Vagina (tissue), 2 donors: Measurements from ENCODE around the gene CALCR. TPM values are rescaled to one million over a fixed set of nuclear protein-coding genes. Genes with fewer than 3 reads are reported as not detected.
"Not testable (repeated sequence)": the region's sequence is repeated elsewhere in the genome, so short reads cannot be mapped to it uniquely, and the experiment has no call there.

Experiments used
- DNase-seq, 2 donors: peaks; one replicate each; pipeline ENCODE4 v3.0.0-alpha.2; 2017; ENCODE audit errors: extremely low spot score in 2 of 2
- H3K27ac ChIP-seq: fragments of 200-600 bp; sonication (generic); one replicate; pipeline ENCODE4 v1.5.1; 2019
- H3K27me3 ChIP-seq: fragments of 200-600 bp; sonication (generic); one replicate; pipeline ENCODE4 v1.5.1; 2019
- H3K36me3 ChIP-seq, 2 donors: fragments of 200-600 bp; sonication (generic); one replicate each; pipeline ENCODE4 v1.5.1; 2017 to 2019
- H3K4me1 ChIP-seq: fragments of 200-600 bp; sonication (generic); one replicate; pipeline ENCODE4 v1.5.1; 2019
- H3K4me3 ChIP-seq, 2 donors: fragments of 200-600 bp; sonication (generic); 1 replicate in 1 of 2; 2 replicates in 1 of 2; pipeline ENCODE4 v1.5.1; 2016 to 2019
- H3K9me3 ChIP-seq: fragments of 200-600 bp; sonication (generic); one replicate; pipeline ENCODE4 v1.5.1; 2019
- POLR2A ChIP-seq, 2 donors: fragments of 450-650 bp; IDR thresholded peaks; one replicate each; pipeline ENCODE4 v1.6.1; 2017; ENCODE audit warnings: antibody characterized with exemption in 2 of 2, mild to moderate bottlenecking in 2 of 2, moderate library complexity in 2 of 2
- POLR2AphosphoS5 ChIP-seq, 2 donors: sonication (generic); formaldehyde crosslinking; IDR thresholded peaks; one replicate each; pipeline ENCODE4 v1.9.0; 2017; ENCODE audit warnings: antibody characterized with exemption in 2 of 2, mild to moderate bottlenecking in 2 of 2, low read depth in 1 of 2; ENCODE audit not compliant: insufficient read depth in 1 of 2
- intact Hi-C: fragments of 100-400 bp; cut with DNase I; formaldehyde crosslinking; loops from one replicate; pipeline ENCODE4 v1.15.1; 2023
- total RNA-seq: library from RNA; depleted of rRNA; stranded (reverse); fragments of >200 nt; gene quantifications from one replicate; pipeline ENCODE4 v1.2.3, GENCODE V29; 2016
- TF ChIP-seq, protein P1 (sequence below), 3 experiments: fragments of 450-650 bp in 2 of 3; fragments of 200-600 bp in 1 of 3; sonication (generic) in 1 of 3; IDR thresholded peaks; one replicate each; pipeline ENCODE4 v1.5.1; 2017 to 2019; ENCODE audit warnings: antibody characterized with exemption in 3 of 3, mild to moderate bottlenecking in 2 of 3, moderate library complexity in 2 of 3

The CALCR gene
- total RNA-seq, 1 donor from 2014 or later: not detected

DNA sequence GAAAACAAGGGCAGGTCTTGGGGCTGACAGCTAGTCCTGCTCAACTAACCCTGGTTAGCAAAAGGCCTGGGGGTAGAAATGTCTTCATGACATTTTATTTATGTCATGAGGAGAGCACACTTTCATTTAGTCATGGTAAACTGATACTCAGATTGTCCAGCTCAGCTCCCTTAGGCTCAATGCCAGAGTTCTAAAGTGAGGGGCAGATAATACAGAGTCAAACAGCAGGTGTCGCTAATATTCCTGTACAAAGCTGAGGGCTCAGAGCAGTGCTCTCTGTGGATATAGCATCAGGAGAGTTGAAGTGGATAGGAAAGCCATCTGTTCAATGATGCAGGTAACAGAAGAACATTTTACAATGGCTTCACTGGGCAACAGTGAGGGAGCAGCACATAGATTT lies 26.8 kb upstream of the CALCR start:
- TF ChIP-seq POLR2AphosphoS5 (IDR thresholded peaks at IDR 0.05; ENCODE audit: insufficient read depth in 1 of 2, low read depth in 1 of 2) (no peak), POLR2A (IDR thresholded peaks at IDR 0.05) (no peak)
- TF ChIP-seq, protein P1, sequence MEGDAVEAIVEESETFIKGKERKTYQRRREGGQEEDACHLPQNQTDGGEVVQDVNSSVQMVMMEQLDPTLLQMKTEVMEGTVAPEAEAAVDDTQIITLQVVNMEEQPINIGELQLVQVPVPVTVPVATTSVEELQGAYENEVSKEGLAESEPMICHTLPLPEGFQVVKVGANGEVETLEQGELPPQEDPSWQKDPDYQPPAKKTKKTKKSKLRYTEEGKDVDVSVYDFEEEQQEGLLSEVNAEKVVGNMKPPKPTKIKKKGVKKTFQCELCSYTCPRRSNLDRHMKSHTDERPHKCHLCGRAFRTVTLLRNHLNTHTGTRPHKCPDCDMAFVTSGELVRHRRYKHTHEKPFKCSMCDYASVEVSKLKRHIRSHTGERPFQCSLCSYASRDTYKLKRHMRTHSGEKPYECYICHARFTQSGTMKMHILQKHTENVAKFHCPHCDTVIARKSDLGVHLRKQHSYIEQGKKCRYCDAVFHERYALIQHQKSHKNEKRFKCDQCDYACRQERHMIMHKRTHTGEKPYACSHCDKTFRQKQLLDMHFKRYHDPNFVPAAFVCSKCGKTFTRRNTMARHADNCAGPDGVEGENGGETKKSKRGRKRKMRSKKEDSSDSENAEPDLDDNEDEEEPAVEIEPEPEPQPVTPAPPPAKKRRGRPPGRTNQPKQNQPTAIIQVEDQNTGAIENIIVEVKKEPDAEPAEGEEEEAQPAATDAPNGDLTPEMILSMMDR (IDR thresholded peaks at IDR 0.05): no peak
- intact Hi-C loops: no loop called here

DNA sequence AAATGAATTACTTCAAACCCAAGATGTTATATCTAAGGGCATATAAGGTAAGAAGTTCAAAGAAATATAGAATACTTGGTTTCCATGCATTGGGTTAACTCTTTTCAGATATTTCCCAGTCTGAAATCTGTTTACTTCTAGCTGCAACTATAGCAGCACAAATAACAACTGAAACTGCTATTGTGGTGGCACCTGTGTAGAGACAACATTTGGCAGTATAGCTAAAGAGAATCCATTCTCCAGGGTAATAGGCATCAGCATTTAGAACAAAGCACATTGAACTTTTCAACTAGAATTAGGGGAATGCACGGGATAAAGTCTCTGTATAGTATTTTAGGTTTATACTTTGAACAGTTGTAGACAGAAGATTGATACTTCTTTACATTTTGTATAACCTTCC lies 19.7 kb upstream of the CALCR start:
- Histone ChIP-seq H3K27ac (no peak overlapping the region), H3K4me1 (no peaks in the 10 kb centered on the region), H3K9me3 (no peaks in the 10 kb centered on the region), H3K36me3 (no peaks in the 10 kb centered on the region), H3K27me3 (no peaks in the 10 kb centered on the region), H3K4me3 (no peak overlapping the region)
- TF ChIP-seq POLR2A (IDR thresholded peaks at IDR 0.05): no peak
- no peak for DNase-seq
- intact Hi-C loops: no loop called here

More for the DNA sequence above, 26.8 kb upstream of the CALCR start:
- H3K27me3 ChIP-seq: no peaks in the 10 kb centered on the region
- H3K36me3 ChIP-seq: no peaks in the 10 kb centered on the region
- H3K27ac ChIP-seq: no peak overlapping the region
- no peaks in the 10 kb centered on the region for H3K4me1 ChIP-seq
- no peak for DNase-seq
- no peak overlapping the region for H3K4me3 ChIP-seq
- H3K9me3 ChIP-seq: no peaks in the 10 kb centered on the region

DNA sequence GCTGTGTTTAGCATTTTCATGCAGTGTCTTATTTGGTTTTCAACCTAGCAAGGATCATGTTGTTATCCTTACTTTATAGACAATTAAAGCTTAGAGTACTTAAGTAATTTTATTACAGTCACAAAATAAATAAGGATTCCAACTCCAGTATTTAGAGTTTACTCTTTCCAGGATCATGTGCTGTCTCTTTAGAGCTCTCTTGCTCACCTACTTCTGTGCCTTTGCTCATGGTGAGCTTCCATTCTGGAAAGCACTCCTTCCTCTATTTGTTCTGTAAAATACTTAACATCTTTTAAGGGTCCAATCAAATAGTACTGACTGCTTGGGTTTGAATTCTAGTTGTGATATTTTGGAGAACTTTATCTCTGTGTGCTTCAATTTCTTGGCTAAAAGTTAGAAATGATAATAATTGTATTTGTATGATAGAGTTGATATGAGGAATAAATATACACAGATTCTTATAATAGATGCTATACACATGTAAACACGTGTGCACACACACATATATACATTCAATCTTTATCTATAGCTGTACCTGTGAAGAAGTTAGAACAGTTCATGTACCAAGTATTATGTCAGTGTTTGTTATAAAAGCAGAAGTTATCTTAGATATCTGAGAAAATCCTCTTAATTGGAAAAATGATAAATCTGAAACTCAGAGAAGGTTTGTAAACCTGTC lies 18.2 kb upstream of the CALCR start:
- no peak overlapping the region for H3K4me3 ChIP-seq
- TF ChIP-seq POLR2AphosphoS5 (IDR thresholded peaks at IDR 0.05; ENCODE audit: insufficient read depth in 1 of 2, low read depth in 1 of 2) (no peak), POLR2A (IDR thresholded peaks at IDR 0.05) (no peak)
- TF ChIP-seq, protein P1 (IDR thresholded peaks at IDR 0.05): no peak
- H3K9me3 ChIP-seq: no peaks in the 10 kb centered on the region
- H3K36me3 ChIP-seq: no peaks in the 10 kb centered on the region
- H3K27me3 ChIP-seq: no peaks in the 10 kb centered on the region
- no peak for DNase-seq
- H3K4me1 ChIP-seq: no peaks in the 10 kb centered on the region
- intact Hi-C loops: no loop called here
- H3K27ac ChIP-seq: no peak overlapping the region

DNA sequence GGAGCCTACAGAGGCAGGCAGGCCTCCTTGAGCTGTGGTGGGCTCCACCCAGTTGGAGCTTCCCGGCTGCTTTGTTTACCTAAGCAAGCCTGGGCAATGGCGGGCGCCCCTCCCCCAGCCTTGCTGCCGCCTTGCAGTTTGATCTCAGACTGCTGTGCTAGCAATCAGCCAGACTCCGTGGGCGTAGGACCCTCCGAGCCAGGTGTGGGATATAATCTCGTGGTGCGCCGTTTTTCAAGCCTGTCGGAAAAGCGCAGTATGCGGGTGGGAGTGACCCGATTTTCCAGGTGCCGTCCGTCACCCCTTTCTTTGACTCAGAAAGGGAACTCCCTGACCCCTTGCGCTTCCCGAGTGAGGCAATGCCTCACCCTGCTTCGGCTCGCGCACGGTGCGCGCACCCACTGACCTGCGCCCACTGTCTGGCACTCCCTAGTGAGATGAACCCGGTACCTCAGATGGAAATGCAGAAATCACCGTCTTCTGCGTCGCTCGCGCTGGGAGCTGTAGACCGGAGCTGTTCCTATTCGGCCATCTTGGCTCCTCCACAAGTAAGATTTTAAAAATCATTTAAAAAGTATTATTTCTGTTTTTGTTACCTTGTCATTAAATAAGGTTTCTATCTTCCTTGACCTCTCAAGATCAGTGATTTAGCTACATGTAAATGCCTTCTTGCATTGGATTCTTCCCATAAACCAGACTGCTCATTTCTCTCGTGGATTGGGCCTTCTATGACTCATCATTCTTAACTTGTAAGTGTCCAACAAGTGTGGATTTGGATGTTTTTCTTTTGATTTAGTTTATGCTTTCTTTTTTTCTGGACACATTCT lies 16.9 kb upstream of the CALCR start:
- H3K4me3 ChIP-seq, intact Hi-C loops, DNase-seq: not testable (repeated sequence)

DNA sequence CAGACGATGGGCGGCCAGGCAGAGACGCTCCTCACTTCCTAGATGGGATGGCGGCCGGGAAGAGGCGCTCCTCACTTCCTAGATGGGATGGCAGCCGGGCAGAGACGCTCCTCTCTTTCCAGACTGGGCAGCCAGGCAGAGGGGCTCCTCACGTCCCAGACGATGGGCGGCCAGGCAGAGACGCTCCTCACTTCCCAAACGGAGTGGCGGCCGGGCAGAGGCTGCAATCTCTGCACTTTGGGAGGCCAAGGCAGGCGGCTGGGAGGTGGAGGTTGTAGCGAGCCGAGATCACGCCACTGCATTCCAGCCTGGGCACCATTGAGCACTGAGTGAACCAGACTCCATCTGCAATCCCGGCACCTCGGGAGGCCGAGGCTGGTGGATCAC lies 11.9 kb upstream of the CALCR start:
- DNase-seq, H3K4me3 ChIP-seq, H3K9me3 ChIP-seq, H3K27me3 ChIP-seq, H3K27ac ChIP-seq, intact Hi-C loops, H3K36me3 ChIP-seq, H3K4me1 ChIP-seq: not testable (repeated sequence)

More for the DNA sequence above, 16.9 kb upstream of the CALCR start:
- H3K36me3 ChIP-seq, H3K9me3 ChIP-seq, H3K27me3 ChIP-seq, H3K27ac ChIP-seq, H3K4me1 ChIP-seq: not testable (repeated sequence)

DNA sequence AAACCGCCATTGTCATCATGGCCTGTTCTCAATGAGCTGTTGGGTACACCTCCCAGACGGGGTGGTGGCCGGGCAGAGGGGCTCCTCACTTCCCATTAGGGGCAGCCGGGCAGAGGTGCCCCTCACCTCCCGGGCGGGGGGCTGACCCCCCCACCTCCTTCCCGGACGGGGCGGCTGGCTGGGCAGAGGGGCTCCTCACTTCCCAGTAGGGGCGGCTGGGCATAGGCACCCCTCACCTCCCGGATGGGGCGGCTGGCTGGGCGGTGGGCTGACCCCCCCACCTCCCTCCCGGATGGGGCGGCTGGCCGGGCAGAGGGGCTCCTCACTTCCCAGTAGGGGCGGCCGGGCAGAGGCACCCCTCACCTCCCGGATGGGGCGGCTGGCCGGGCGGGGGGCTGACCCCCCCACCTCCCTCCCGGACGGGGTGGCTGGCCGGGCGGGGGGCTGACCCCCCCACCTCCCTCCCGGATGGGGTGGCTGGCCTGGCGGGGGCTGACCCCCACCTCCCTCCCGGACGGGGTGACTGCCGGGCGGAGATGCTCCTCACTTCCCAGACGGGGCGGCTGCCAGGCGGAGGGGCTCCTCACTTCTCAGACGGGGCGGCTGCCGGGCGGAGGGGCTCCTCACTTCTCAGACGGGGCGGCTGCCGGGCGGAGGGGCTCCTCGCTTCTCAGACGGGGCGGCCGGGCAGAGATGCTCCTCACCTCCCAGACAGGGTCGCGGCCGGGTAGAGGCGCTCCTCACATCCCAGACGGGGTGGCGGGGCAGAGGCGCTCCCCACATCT lies 11.4 kb upstream of the CALCR start:
- H3K4me3 ChIP-seq, H3K27ac ChIP-seq, intact Hi-C loops, H3K9me3 ChIP-seq, H3K4me1 ChIP-seq, H3K27me3 ChIP-seq, DNase-seq, H3K36me3 ChIP-seq: not testable (repeated sequence)

DNA sequence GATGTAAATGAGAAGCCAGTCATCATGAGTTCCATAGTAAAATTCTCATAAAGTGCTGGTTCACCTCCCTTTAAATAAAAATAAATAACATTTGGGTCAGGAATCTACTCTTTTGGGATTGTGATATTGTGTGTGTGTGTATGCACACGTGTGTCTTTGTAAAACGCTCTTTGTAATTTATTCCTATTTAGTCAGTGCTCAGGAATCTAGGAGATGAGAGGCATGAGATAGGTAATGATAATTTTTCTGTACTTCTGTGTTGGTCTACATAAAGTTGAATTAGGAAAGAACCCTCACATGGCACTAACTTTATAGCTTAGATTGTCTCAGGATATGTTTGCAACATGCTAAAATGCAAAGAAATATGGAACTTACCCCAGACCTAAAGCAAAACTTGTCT lies 4.9 kb upstream of the CALCR start:
- Histone ChIP-seq H3K4me3 (no peak overlapping the region), H3K36me3 (no peaks in the 10 kb centered on the region), H3K9me3 (no peaks in the 10 kb centered on the region), H3K27me3 (no peaks in the 10 kb centered on the region), H3K27ac (no peak overlapping the region), H3K4me1 (no peaks in the 10 kb centered on the region)
- intact Hi-C loops: no loop called here
- no peak for DNase-seq
- TF ChIP-seq, protein P1 (IDR thresholded peaks at IDR 0.05): no peak
- TF ChIP-seq POLR2AphosphoS5 (IDR thresholded peaks at IDR 0.05; ENCODE audit: insufficient read depth in 1 of 2, low read depth in 1 of 2) (no peak), POLR2A (IDR thresholded peaks at IDR 0.05) (no peak)
